H1 (cell line): ENCODE measurements around the gene ZNF398. TPM values are rescaled to one million over a fixed set of nuclear protein-coding genes. Genes with fewer than 3 reads are reported as not detected.

Source experiments
- CTCF ChIA-PET: fragments of 300-600 bp; sonication (Branson Sonifier 250); formaldehyde crosslinking; loops from one replicate; lab custom pipeline; 2021; ENCODE audit not compliant: partially characterized antibody; lab: Charles Lee
- POLR2A ChIA-PET: fragments of 300-600 bp; sonication (Branson Sonifier 250); formaldehyde crosslinking; loops from one replicate; lab custom pipeline; 2021; ENCODE audit warnings: inconsistent platforms; ENCODE audit not compliant: partially characterized antibody; lab: Charles Lee
- DNase-seq, 2 experiments: peaks; one replicate each; pipeline versions ENCODE4 v3.0.0 to v3.0.0-alpha.2; 2010 to 2022; ENCODE audit warnings: low spot score in 2 of 2, low read depth in 1 of 2, mixed read lengths in 1 of 2
- FAIRE-seq: peaks from 2 replicates; lab custom pipeline; 2011; peaks lifted over from hg19 to GRCh38; lab: Jason Lieb, UNC
- H2AFZ ChIP-seq: 2 replicates; pipeline ENCODE4 v1.8.1; 2012; ENCODE audit warnings: low read length, inconsistent platforms
- H2AK5ac ChIP-seq: 2 replicates; pipeline ENCODE4 v1.6.1; 2013; ENCODE audit warnings: low read depth, low read length
- H2BK120ac ChIP-seq: replicated peaks from 2 replicates; pipeline ENCODE3; 2013; ENCODE audit warnings: low read depth, low read length, inconsistent platforms
- H2BK12ac ChIP-seq: 2 replicates; pipeline ENCODE4 v1.6.1; 2013; ENCODE audit warnings: low read depth, low read length
- H2BK15ac ChIP-seq: 2 replicates; pipeline ENCODE4 v1.6.1; 2013; ENCODE audit warnings: low read length
- H2BK20ac ChIP-seq: 2 replicates; pipeline ENCODE4 v1.6.1; 2013; ENCODE audit warnings: low read length
- H2BK5ac ChIP-seq: 2 replicates; pipeline ENCODE4 v1.6.1; 2013; ENCODE audit warnings: low read depth, low read length
- H3K14ac ChIP-seq: 2 replicates; pipeline ENCODE4 v1.6.1; 2013; ENCODE audit warnings: inconsistent platforms; ENCODE audit not compliant: insufficient read length
- H3K18ac ChIP-seq: 2 replicates; pipeline ENCODE4 v1.6.1; 2013; ENCODE audit warnings: low read length; ENCODE audit errors: extremely low read depth
- H3K23ac ChIP-seq: 2 replicates; pipeline ENCODE4 v1.6.1; 2013; ENCODE audit warnings: inconsistent platforms; ENCODE audit not compliant: insufficient read length
- H3K23me2 ChIP-seq: 2 replicates; pipeline ENCODE4 v1.6.1; 2013; ENCODE audit warnings: low read depth, low read length
- H3K27ac ChIP-seq: 2 replicates; pipeline ENCODE4 v1.6.1; 2011; ENCODE audit warnings: low read depth, low read length, inconsistent platforms
- H3K27me3 ChIP-seq, 4 experiments: replicated peaks in 1 of 4; 1 replicate in 1 of 4; 2 replicates in 3 of 4; pipeline versions ENCODE4 v1.6.1 to v1.8.1; 2011 to 2013; ENCODE audit warnings: low read length in 3 of 4, mild to moderate bottlenecking in 3 of 4, inconsistent platforms in 2 of 4, mixed read lengths in 2 of 4, moderate library complexity in 1 of 4; ENCODE audit not compliant: control insufficient read depth in 3 of 4, insufficient read depth in 3 of 4; ENCODE audit errors: extremely low read depth in 1 of 4
- H3K36me3 ChIP-seq, 4 experiments: 2 replicates each; pipeline versions ENCODE4 v1.6.1 to v1.8.1; 2011 to 2013; ENCODE audit warnings: mild to moderate bottlenecking in 4 of 4, low read length in 3 of 4, moderate library complexity in 2 of 4, control low read depth in 1 of 4, inconsistent platforms in 1 of 4; ENCODE audit not compliant: insufficient read depth in 4 of 4, control insufficient read depth in 2 of 4
- H3K4ac ChIP-seq: replicated peaks from 2 replicates; pipeline ENCODE3; 2013; ENCODE audit warnings: low read length, low read depth, mixed read lengths, inconsistent platforms; ENCODE audit not compliant: insufficient read length
- H3K4me1 ChIP-seq, 4 experiments: replicated peaks in 1 of 4; 1 replicate in 1 of 4; 2 replicates in 3 of 4; pipeline versions ENCODE4 v1.6.1 to v1.8.1; 2011 to 2013; ENCODE audit warnings: low read length in 3 of 4, inconsistent platforms in 2 of 4, mixed read lengths in 1 of 4; ENCODE audit not compliant: insufficient read depth in 4 of 4, control insufficient read depth in 3 of 4
- H3K4me2 ChIP-seq, 2 experiments: 2 replicates each; pipeline versions ENCODE4 v1.6.1 to v1.8.1; 2011 to 2013; ENCODE audit warnings: low read depth in 2 of 2, low read length in 2 of 2, control low read depth in 1 of 2, inconsistent platforms in 1 of 2, mild to moderate bottlenecking in 1 of 2; ENCODE audit not compliant: insufficient read depth in 1 of 2
- H3K4me3 ChIP-seq, 4 experiments: fragments of 200-600, 300-600 bp in 1 of 4; sonication (generic), shearing (Covaris generic), sonication (Bioruptor Twin) in 1 of 4; 2 replicates each; pipeline versions ENCODE4 v1.5.1 to v1.8.1; 2011 to 2016; ENCODE audit warnings: low read length in 4 of 4, low read depth in 3 of 4, control low read depth in 2 of 4, inconsistent platforms in 2 of 4, mild to moderate bottlenecking in 2 of 4, mixed read lengths in 1 of 4, moderate library complexity in 1 of 4; ENCODE audit not compliant: insufficient read depth in 2 of 4; ENCODE audit errors: extremely low read depth in 1 of 4
- H3K56ac ChIP-seq: replicated peaks from 2 replicates; pipeline ENCODE3; 2013; ENCODE audit warnings: low read depth, mild to moderate bottlenecking, mixed read lengths, low read length, inconsistent platforms; ENCODE audit not compliant: insufficient read length
- H3K79me1 ChIP-seq: 2 replicates; pipeline ENCODE4 v1.6.1; 2013; ENCODE audit warnings: low read depth, low read length, control low read depth
- H3K79me2 ChIP-seq, 2 experiments: 2 replicates each; pipeline versions ENCODE4 v1.6.1 to v1.8.1; 2012 to 2013; ENCODE audit warnings: low read length in 2 of 2, mild to moderate bottlenecking in 2 of 2, inconsistent platforms in 1 of 2; ENCODE audit not compliant: insufficient read depth in 2 of 2, control insufficient read depth in 1 of 2
- H3K9ac ChIP-seq, 4 experiments: replicated peaks in 1 of 4; 1 replicate in 1 of 4; 2 replicates in 3 of 4; pipeline versions ENCODE4 v1.6.1 to v1.8.1; 2011 to 2013; ENCODE audit warnings: low read depth in 3 of 4, low read length in 3 of 4, control low read depth in 2 of 4, mild to moderate bottlenecking in 2 of 4, moderate library complexity in 2 of 4, inconsistent platforms in 1 of 4; ENCODE audit errors: extremely low read depth in 1 of 4
- H3K9me3 ChIP-seq, 2 experiments: 2 replicates each; pipeline versions ENCODE4 v1.6.1 to v1.8.1; 2012 to 2013; ENCODE audit warnings: mild to moderate bottlenecking in 2 of 2, moderate library complexity in 2 of 2, control low read depth in 1 of 2, inconsistent platforms in 1 of 2, low read depth in 1 of 2, low read length in 1 of 2, mixed read lengths in 1 of 2; ENCODE audit not compliant: insufficient read depth in 2 of 2
- H4K20me1 ChIP-seq, 2 experiments: replicated peaks in 1 of 2; 2 replicates each; pipeline versions ENCODE3 to v1.8.1; 2011 to 2013; ENCODE audit warnings: inconsistent platforms in 2 of 2, low read length in 2 of 2, mild to moderate bottlenecking in 1 of 2; ENCODE audit not compliant: insufficient read depth in 2 of 2, control insufficient read depth in 1 of 2
- H4K5ac ChIP-seq: 2 replicates; pipeline ENCODE4 v1.6.1; 2013; ENCODE audit warnings: low read length, low read depth, mixed read lengths, inconsistent platforms; ENCODE audit not compliant: insufficient read length
- H4K8ac ChIP-seq: 2 replicates; pipeline ENCODE4 v1.8.0; 2013; ENCODE audit warnings: mild to moderate bottlenecking, moderate library complexity, low read length, inconsistent platforms; ENCODE audit not compliant: insufficient read depth; ENCODE audit errors: extremely low read depth
- H4K91ac ChIP-seq: replicated peaks from 2 replicates; pipeline ENCODE3; 2013; ENCODE audit warnings: low read length, mixed read lengths, inconsistent platforms; ENCODE audit not compliant: insufficient read length
- BACH1 ChIP-seq: IDR thresholded peaks from 2 replicates; pipeline ENCODE4 v1.6.1; 2012; ENCODE audit warnings: low read length, improper control_type of control experiment
- CBX5 ChIP-seq: fragments of 300-800, 300-1000 bp; sonication (generic); IDR thresholded peaks from 2 replicates; pipeline ENCODE4 v1.7.1; 2016; ENCODE audit warnings: antibody characterized with exemption, low read length, low read depth
- CHD2 ChIP-seq: IDR thresholded peaks from 2 replicates; pipeline ENCODE4 v1.6.1; 2012; ENCODE audit warnings: low read length, improper control_type of control experiment
- KDM5A ChIP-seq: fragments of 200-600 bp; IDR thresholded peaks from 2 replicates; pipeline ENCODE4 v1.7.1; 2012; ENCODE audit warnings: mild to moderate bottlenecking, low read length, inconsistent platforms, mixed read lengths
- RAD21 ChIP-seq, 2 experiments: IDR thresholded peaks in 1 of 2; conservative IDR thresholded peaks in 1 of 2; 2 replicates each; pipeline ENCODE4 v1.6.1; 2011; ENCODE audit warnings: low read depth in 2 of 2, low read length in 2 of 2, improper control_type of control experiment in 1 of 2, inconsistent platforms in 1 of 2, mild to moderate bottlenecking in 1 of 2, moderate library complexity in 1 of 2
- SIX5 ChIP-seq: IDR thresholded peaks from 2 replicates; pipeline ENCODE4 v1.6.1; 2011; ENCODE audit warnings: mild to moderate bottlenecking, low read depth, low read length
- SUZ12 ChIP-seq: fragments of 200-600 bp; sonication (generic); IDR thresholded peaks from 2 replicates; pipeline ENCODE4 v1.6.1; 2012; ENCODE audit warnings: mild to moderate bottlenecking, inconsistent platforms, low read length, moderate library complexity, mixed read lengths
- TAF7 ChIP-seq: optimal IDR thresholded peaks from 2 replicates; pipeline ENCODE3; 2011; ENCODE audit warnings: low read depth, mild to moderate bottlenecking, inconsistent platforms, low read length, moderate library complexity, borderline replicate concordance
- WGBS, 2 experiments: shearing (Covaris generic) in 1 of 2; methylation state at CpG; one replicate each; pipeline versions ENCODE4 v1.1.6 to v1.1.7; 2013 to 2015; ENCODE audit warnings: low lambda C conversion rate in 2 of 2, mixed read lengths in 2 of 2, inconsistent platforms in 1 of 2, low coverage in 1 of 2, missing lambda C conversion rate in 1 of 2; ENCODE audit not compliant: insufficient replicate concordance in 2 of 2, insufficient coverage in 1 of 2, insufficient read length in 1 of 2; ENCODE audit errors: extremely low coverage in 1 of 2, missing lambda C conversion rate in 1 of 2; 5-methylcytosine and 5-hydroxymethylcytosine counted together
- polyA plus RNA-seq, 7 experiments: library from polyadenylated mRNA; depleted of rRNA in 3 of 7; stranded (reverse) in 5 of 7; unstranded in 2 of 7; fragments of >200 nt in 5 of 7; fragments of 200-250 nt in 2 of 7; gene quantifications; 1 replicate in 5 of 7; 2 replicates in 1 of 7; 4 replicates in 1 of 7; pipeline versions ENCODE4 v1.2.1 to v1.2.3, GENCODE V29; 2011 to 2013; ENCODE audit warnings: missing spikeins in 2 of 7, mixed read lengths in 2 of 7
- total RNA-seq: library from RNA; stranded (reverse); fragmentation: NEBNext Ultra II Directional; extraction: Animal tissue kit (Norgen Biotek cat#: 25700); gene quantifications from 2 replicates; pipeline ENCODE4 v1.2.1, GENCODE V29; 2021

The ZNF398 gene
- total and polyA plus RNA-seq, 2 of the 8 experiments (the other 6 are each of a cell fraction or from before 2014, with no cell fraction given): 52.7 to 63.5 TPM

GRCh38 chr7:149161241-149161848 is 14.1 kb downstream of the ZNF398 start:
- H3K18ac ChIP-seq: no peak overlapping the region
- no peak overlapping the region for H2BK20ac ChIP-seq
- H2AFZ ChIP-seq: no peak overlapping the region
- no peaks in the 10 kb centered on the region for H3K23me2 ChIP-seq
- no peak overlapping the region for H2AK5ac ChIP-seq
- TF ChIP-seq CHD2 (no peak), KDM5A (no peak), RAD21 (IDR thresholded peaks at IDR 0.05 in 1 of 2, conservative IDR thresholded peaks at IDR 0.05 in 1 of 2; ENCODE audit: low read depth in 2 of 2, low read length in 2 of 2) (no peak), SIX5 (no peak), TAF7 (no peak), CBX5 (no peak), SUZ12 (no peak), BACH1 (no peak)
- H2BK15ac ChIP-seq: no peak overlapping the region
- peak overlapping the region; percentile 5; the same call in 1 of the 2 replicates for H4K8ac ChIP-seq
- H3K4me1 ChIP-seq: no peaks in the 10 kb centered on the region
- H4K5ac ChIP-seq: no peak overlapping the region
- peaks cover 3 to 64% of the 10 kb centered on the region in 2 experiments; a peak in 3 of 4 replicates for H3K79me2 ChIP-seq
- H3K79me1 ChIP-seq: peaks cover 6% of the 10 kb centered on the region
- no peak overlapping the region for H3K27ac ChIP-seq
- H3K4ac ChIP-seq: no peak overlapping the region
- H4K20me1 ChIP-seq: peaks cover 0 to 11% of the 10 kb centered on the region in 2 experiments
- ChIA-PET CTCF (interaction anchor here (1.1 to 6.0 kb wide), 4 partner anchors 14 to 36 kb away, joined by 3 to 25 read pairs (median 4); partner anchors contain the start of gene ZNF398), POLR2A (interaction anchor here (1.3 to 11.6 kb wide), 5 partner anchors 8 to 23 kb away, joined by 4 to 138 read pairs (median 5); partner anchors contain the start of gene ZNF398)
- H3K9me3 ChIP-seq: no peaks in the 10 kb centered on the region
- H3K36me3 ChIP-seq: peaks cover 13 to 66% (median 43%) of the 10 kb centered on the region in 4 experiments
- H3K23ac ChIP-seq: no peak overlapping the region
- no peak for DNase-seq
- no peak overlapping the region; the same call in 1 of the 2 replicates for H2BK5ac ChIP-seq
- no peak overlapping the region for H4K91ac ChIP-seq
- no peak overlapping the region for H3K4me3 ChIP-seq
- WGBS, 2 experiments: 88% methylated on average over 5 of the region's 5 CpGs; no CpG with 5 or more reads in 1 of the 2 experiments
- no peak overlapping the region for H3K14ac ChIP-seq
- no peak overlapping the region for H2BK120ac ChIP-seq
- H3K27me3 ChIP-seq: no peaks in the 10 kb centered on the region
- H3K56ac ChIP-seq: no peak overlapping the region
- no peak for FAIRE-seq
- no peak overlapping the region for H2BK12ac ChIP-seq
- no peak overlapping the region for H3K4me2 ChIP-seq
- H3K9ac ChIP-seq: no peak overlapping the region
